GM08714 (cell line): ENCODE measurements around the gene NOG.

Experiments
- H3K4me3 ChIP-seq: fragments of 200-500 bp; sonication (Bioruptor generic); 2 replicates; pipeline ENCODE4 v1.5.1; 2014; ENCODE audit warnings: mild to moderate bottlenecking, low read length, inconsistent platforms
- ZNF274 ChIP-seq: IDR thresholded peaks from 2 replicates; pipeline ENCODE4 v1.6.1; 2012; ENCODE audit warnings: mild to moderate bottlenecking, low read depth, low read length

The NOG gene

GRCh38 chr17:56593646-56594319 lies at the start of gene NOG:
Gene NOG, plus strand, starts transcription at chr17:56593699. Its CDS starts 525 bp downstream, at chr17:56594224.
- TF ChIP-seq ZNF274: no peak
- peak within 1 kb of the TSS; percentile 24; the same call in 1 of the 2 replicates for H3K4me3 ChIP-seq

GRCh38 chr17:56545106-56545505 lies 48.4 kb upstream of the NOG start:
- H3K4me3 ChIP-seq: no peak overlapping the region
- no peak for TF ChIP-seq ZNF274

- no peak for TF ChIP-seq ZNF274
- no peak overlapping the region for H3K4me3 ChIP-seq
Measured at GRCh38 chr17:56545930-56546329, 47.6 kb upstream of the NOG start.

- no peak for TF ChIP-seq ZNF274
- H3K4me3 ChIP-seq: no peak overlapping the region
Measured at GRCh38 chr17:56548661-56549060, 44.8 kb upstream of the NOG start.

GRCh38 chr17:56549501-56549900 lies 44.0 kb upstream of the NOG start:
- TF ChIP-seq ZNF274: no peak
- H3K4me3 ChIP-seq: no peak overlapping the region

- TF ChIP-seq ZNF274: no peak
- no peak overlapping the region for H3K4me3 ChIP-seq
Measured at GRCh38 chr17:56557682-56558081, 35.8 kb upstream of the NOG start.

GRCh38 chr17:56558088-56558487 lies 35.4 kb upstream of the NOG start:
- no peak overlapping the region for H3K4me3 ChIP-seq
- TF ChIP-seq ZNF274: no peak

GRCh38 chr17:56570199-56570598 lies 23.3 kb upstream of the NOG start:
- no peak overlapping the region for H3K4me3 ChIP-seq
- TF ChIP-seq ZNF274: no peak

GRCh38 chr17:56571456-56571855 lies 22.0 kb upstream of the NOG start:
- H3K4me3 ChIP-seq: no peak overlapping the region

GRCh38 chr17:56577190-56577842 lies 16.2 kb upstream of the NOG start:
- H3K4me3 ChIP-seq: no peak overlapping the region
- no peak for TF ChIP-seq ZNF274

More at GRCh38 chr17:56571456-56571855, 22.0 kb upstream of the NOG start:
- TF ChIP-seq ZNF274: no peak

GRCh38 chr17:56577843-56578204 lies 15.7 kb upstream of the NOG start:
- no peak for TF ChIP-seq ZNF274
- H3K4me3 ChIP-seq: no peak overlapping the region

- no peak overlapping the region for H3K4me3 ChIP-seq
- no peak for TF ChIP-seq ZNF274
Measured at GRCh38 chr17:56581635-56582627, 11.6 kb upstream of the NOG start.

- TF ChIP-seq ZNF274: no peak
- no peak overlapping the region for H3K4me3 ChIP-seq
Measured at GRCh38 chr17:56583772-56584171, 9.7 kb upstream of the NOG start.

- no peak for TF ChIP-seq ZNF274
- H3K4me3 ChIP-seq: no peak overlapping the region
Measured at GRCh38 chr17:56587298-56587697, 6.2 kb upstream of the NOG start.
